ENCODE results near the gene FBN2.

GRCh38 chr5:128252196-128252595 lies 285.8 kb downstream of the FBN2 start:
- TF ChIP-seq POLR2A (IDR thresholded peaks at IDR 0.05), result no peak
- no peak for TF ChIP-seq CTCF (IDR thresholded peaks at IDR 0.05)

All from Peyer's patch (tissue), 4 donors.